GM12878 (cell line): ENCODE results near the gene RFC4. TPM values are rescaled to one million over a fixed set of nuclear protein-coding genes. Genes with fewer than 3 reads are reported as not detected.
A peak's percentile ranks its signal among the peaks of the same experiment; 100 is the strongest.

Experiments
- ATAC-seq: fragments of 200-7000 bp; cut with Tn5 transposase; 3 replicates; pipeline ENCODE4 v1.9.1; 2020; ENCODE audit warnings: mild to moderate bottlenecking, moderate library complexity
- BruUV-seq: library from RNA; stranded (reverse); fragments of 400-500 nt; replicated peaks from 2 replicates; lab custom pipeline; 2021; lab: Mats Ljungman, UMichigan
- CTCF ChIA-PET: fragments of 300-600 bp; sonication (Branson Sonifier 250); formaldehyde crosslinking; extraction: SDS; loops from one replicate; lab custom pipeline; 2021; ENCODE audit warnings: inconsistent platforms; lab: Yijun Ruan, JAX
- POLR2A ChIA-PET: fragments of 350-600 bp; formaldehyde crosslinking; extraction: SDS; loops from one replicate; lab custom pipeline; 2021; ENCODE audit warnings: inconsistent platforms; lab: Charles Lee
- RAD21 ChIA-PET: fragments of 300-600 bp; sonication (Branson Sonifier 250); formaldehyde crosslinking; loops from one replicate; lab custom pipeline; 2023; ENCODE audit warnings: antibody characterized with exemption; ENCODE audit not compliant: unreplicated experiment; lab: Charles Lee
- SMC1A ChIA-PET: fragments of 300-600 bp; sonication (Branson Sonifier 250); formaldehyde crosslinking; loops from one replicate; lab custom pipeline; 2023; ENCODE audit not compliant: unreplicated experiment, uncharacterized antibody; lab: Charles Lee
- DNase-seq: peaks from one replicate; pipeline ENCODE4 v3.0.0-alpha.2; 2011; ENCODE audit warnings: low read depth, low spot score
- FAIRE-seq: peaks from 3 replicates; lab custom pipeline; 2011; peaks lifted over from hg19 to GRCh38; lab: Jason Lieb, UNC
- H2AFZ ChIP-seq: 2 replicates; pipeline ENCODE4 v1.6.0; 2011; ENCODE audit warnings: low read depth, low read length, control low read depth; ENCODE audit not compliant: control insufficient read depth
- H3K27ac ChIP-seq: 2 replicates; pipeline ENCODE4 v1.5.1; 2011; ENCODE audit warnings: control low read depth; ENCODE audit not compliant: control insufficient read depth, insufficient read depth
- H3K27me3 ChIP-seq, 2 experiments: replicated peaks in 1 of 2; 2 replicates each; pipeline versions ENCODE4 v1.6.0 to v1.6.1; 2011; ENCODE audit warnings: low read length in 1 of 2; ENCODE audit not compliant: control insufficient read depth in 2 of 2, insufficient read depth in 2 of 2
- H3K36me3 ChIP-seq, 2 experiments: 2 replicates each; pipeline ENCODE4 v1.5.1; 2011; ENCODE audit warnings: low read length in 1 of 2; ENCODE audit not compliant: control insufficient read depth in 2 of 2, insufficient read depth in 2 of 2
- H3K4me1 ChIP-seq: 2 replicates; pipeline ENCODE4 v1.6.1; 2011; ENCODE audit warnings: mild to moderate bottlenecking, low read length, moderate library complexity, mixed read lengths; ENCODE audit not compliant: control insufficient read depth, insufficient read depth
- H3K4me2 ChIP-seq: 2 replicates; pipeline ENCODE4 v1.6.0; 2011; ENCODE audit warnings: control low read depth; ENCODE audit not compliant: control insufficient read depth, insufficient read depth
- H3K4me3 ChIP-seq: fragments of 200-600 bp; sonication (generic); 2 replicates; pipeline ENCODE4 v1.5.1; 2016
- H3K79me2 ChIP-seq: 2 replicates; pipeline ENCODE4 v1.6.0; 2011; ENCODE audit warnings: low read length; ENCODE audit not compliant: control insufficient read depth, insufficient read depth
- H3K9ac ChIP-seq: 2 replicates; pipeline ENCODE4 v1.8.0; 2011; ENCODE audit warnings: low read length, control low read depth, mixed read lengths; ENCODE audit not compliant: control insufficient read depth, insufficient read depth
- H3K9me3 ChIP-seq: replicated peaks from 3 replicates; pipeline ENCODE4 v1.5.1; 2011; ENCODE audit warnings: mild to moderate bottlenecking, low read length; ENCODE audit not compliant: control insufficient read depth, insufficient read depth
- H4K20me1 ChIP-seq: 2 replicates; pipeline ENCODE4 v1.6.0; 2011; ENCODE audit not compliant: control insufficient read depth, insufficient read depth
- BMI1 ChIP-seq: fragments of 450-650 bp; IDR thresholded peaks from 2 replicates; pipeline ENCODE4 v1.6.1; 2016; ENCODE audit warnings: mild to moderate bottlenecking, moderate library complexity, borderline replicate concordance
- HDAC6 ChIP-seq: fragments of 200-600 bp; sonication (generic); IDR thresholded peaks from one replicate; pipeline ENCODE4 v1.8.0; 2017; ENCODE audit warnings: antibody characterized with exemption; ENCODE audit not compliant: unreplicated experiment
- RB1 ChIP-seq: fragments of 450-650 bp; formaldehyde crosslinking; IDR thresholded peaks from 2 replicates; pipeline ENCODE4 v1.6.1; 2017; ENCODE audit warnings: mild to moderate bottlenecking, borderline replicate concordance
- RBBP5 ChIP-seq: fragments of 200-600 bp; sonication (generic); conservative IDR thresholded peaks from 2 replicates; pipeline ENCODE4 v1.6.1; 2016
- USF2 ChIP-seq: IDR thresholded peaks from 2 replicates; pipeline ENCODE4 v1.6.1; 2011; ENCODE audit warnings: low read depth, low read length, improper control_type of control experiment, borderline replicate concordance
- ZNF207 ChIP-seq: fragments of 450-650 bp; IDR thresholded peaks from 2 replicates; pipeline ENCODE4 v1.6.1; 2014; ENCODE audit warnings: antibody characterized with exemption, mild to moderate bottlenecking, borderline replicate concordance
- WGBS: methylation state at CpG from one replicate; pipeline ENCODE4 v1.1.6; 2016; ENCODE audit warnings: low lambda C conversion rate; ENCODE audit not compliant: insufficient replicate concordance, insufficient coverage; ENCODE audit errors: missing lambda C conversion rate; 5-methylcytosine and 5-hydroxymethylcytosine counted together
- in situ Hi-C: fragments of 300-500 bp; cut with MboI; formaldehyde crosslinking; loops from 9 replicates; pipeline ENCODE4 v1.14.3; 2018; ENCODE audit warnings: mixed read lengths
- intact Hi-C: fragments of 100-400 bp; cut with micrococcal nuclease; formaldehyde crosslinking; loops from one replicate; pipeline ENCODE4 v1.14.2; 2022; ENCODE audit not compliant: unreplicated experiment
- polyA plus RNA-seq, 11 experiments: library from polyadenylated mRNA; depleted of rRNA in 4 of 11; unstranded in 6 of 11; stranded (reverse) in 5 of 11; fragments of >200 nt; fragmentation: Nextera tagmentation in 4 of 11; fragmentation: Illumina TruSeq in 1 of 11; extraction: Ambion mirVana in 4 of 11; extraction: Trizol in 1 of 11; gene quantifications; 1 replicate in 1 of 11; 2 replicates in 10 of 11; pipeline versions ENCODE4 v1.2.1 to v1.2.3, GENCODE V29; 2011 to 2016; ENCODE audit warnings: inconsistent platforms in 2 of 11, missing spikeins in 2 of 11, low read depth in 1 of 11
- total RNA-seq, 4 experiments: library from RNA; depleted of rRNA in 3 of 4; stranded (reverse); fragments of >200 nt in 3 of 4; fragmentation: Illumina TruSeq in 1 of 4; extraction: Trizol in 1 of 4; gene quantifications; 2 replicates each; pipeline versions ENCODE4 v1.2.1 to v1.2.3, GENCODE V29; 2013 to 2021
- TF ChIP-seq, protein P1 (sequence below): fragments of 450-650 bp; IDR thresholded peaks from 2 replicates; pipeline ENCODE4 v1.6.1; 2017; ENCODE audit warnings: mild to moderate bottlenecking
- TF ChIP-seq, protein P2 (sequence below): IDR thresholded peaks from 2 replicates; pipeline ENCODE4 v1.6.1; 2012; ENCODE audit warnings: improper control_type of control experiment, low read depth, low read length; ENCODE audit not compliant: insufficient replicate concordance

Gene RFC4
- total and polyA plus RNA-seq, 10 of the 15 experiments (the other 5 are each of a cell fraction or from before 2014, with no cell fraction given) = 49.1 to 144 (median 112) TPM

DNA sequence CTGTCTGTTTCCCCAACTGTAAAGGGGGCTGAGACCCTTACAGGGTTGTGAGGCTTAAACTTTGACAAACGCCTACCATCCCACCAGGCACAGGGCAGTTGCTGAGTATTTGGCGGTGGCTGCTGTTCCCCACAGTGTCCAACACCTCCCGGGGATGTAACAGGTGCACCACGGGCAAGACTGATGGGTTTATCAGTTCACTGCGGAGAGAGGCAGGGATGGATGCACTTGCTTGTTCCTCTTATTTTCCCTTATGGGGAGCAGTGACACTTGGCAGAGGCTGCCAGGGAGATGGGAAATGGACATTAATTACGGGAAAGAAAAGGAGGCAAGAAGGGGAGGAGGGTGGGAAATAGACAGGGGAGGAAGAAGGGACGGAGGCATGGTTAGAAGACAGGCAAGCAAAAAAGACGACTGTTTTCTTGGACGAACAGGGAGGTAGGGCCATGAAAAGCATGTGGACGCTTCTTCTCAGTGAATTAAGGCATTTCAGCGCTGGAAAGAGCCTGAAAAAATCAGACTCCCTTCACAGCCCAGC, 19.7 kb upstream of the RFC4 start:
- ATAC-seq (peak; percentile 12; the same call in 2 of the 3 replicates), FAIRE-seq (no peak), DNase-seq (no peak)
- ChIA-PET CTCF (interaction anchor here (0.5 to 9.3 kb wide), 2 partner anchors 211 to 216 kb away, joined by 3 to 183 read pairs; partner anchors contain the start of gene AHSG), SMC1A (no interaction called here), POLR2A (interaction anchor here (1.0 kb wide), 1 partner anchor 133 kb away, joined by 3 read pairs; no protein-coding TSS in a partner anchor), RAD21 (no interaction called here)
- no peaks in the 10 kb centered on the region for H3K36me3 ChIP-seq
- no peak overlapping the region for H3K27ac ChIP-seq
- no peak overlapping the region for H3K4me3 ChIP-seq
- BruUV-seq = no TSS peak
- no peaks in the 10 kb centered on the region for H3K9me3 ChIP-seq
- H3K4me2 ChIP-seq = no peak overlapping the region
- no peak overlapping the region for H3K9ac ChIP-seq
- no peaks in the 10 kb centered on the region for H3K79me2 ChIP-seq
- TF ChIP-seq, protein P1, sequence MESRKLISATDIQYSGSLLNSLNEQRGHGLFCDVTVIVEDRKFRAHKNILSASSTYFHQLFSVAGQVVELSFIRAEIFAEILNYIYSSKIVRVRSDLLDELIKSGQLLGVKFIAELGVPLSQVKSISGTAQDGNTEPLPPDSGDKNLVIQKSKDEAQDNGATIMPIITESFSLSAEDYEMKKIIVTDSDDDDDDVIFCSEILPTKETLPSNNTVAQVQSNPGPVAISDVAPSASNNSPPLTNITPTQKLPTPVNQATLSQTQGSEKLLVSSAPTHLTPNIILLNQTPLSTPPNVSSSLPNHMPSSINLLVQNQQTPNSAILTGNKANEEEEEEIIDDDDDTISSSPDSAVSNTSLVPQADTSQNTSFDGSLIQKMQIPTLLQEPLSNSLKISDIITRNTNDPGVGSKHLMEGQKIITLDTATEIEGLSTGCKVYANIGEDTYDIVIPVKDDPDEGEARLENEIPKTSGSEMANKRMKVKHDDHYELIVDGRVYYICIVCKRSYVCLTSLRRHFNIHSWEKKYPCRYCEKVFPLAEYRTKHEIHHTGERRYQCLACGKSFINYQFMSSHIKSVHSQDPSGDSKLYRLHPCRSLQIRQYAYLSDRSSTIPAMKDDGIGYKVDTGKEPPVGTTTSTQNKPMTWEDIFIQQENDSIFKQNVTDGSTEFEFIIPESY = no peak
- TF ChIP-seq, protein P2, sequence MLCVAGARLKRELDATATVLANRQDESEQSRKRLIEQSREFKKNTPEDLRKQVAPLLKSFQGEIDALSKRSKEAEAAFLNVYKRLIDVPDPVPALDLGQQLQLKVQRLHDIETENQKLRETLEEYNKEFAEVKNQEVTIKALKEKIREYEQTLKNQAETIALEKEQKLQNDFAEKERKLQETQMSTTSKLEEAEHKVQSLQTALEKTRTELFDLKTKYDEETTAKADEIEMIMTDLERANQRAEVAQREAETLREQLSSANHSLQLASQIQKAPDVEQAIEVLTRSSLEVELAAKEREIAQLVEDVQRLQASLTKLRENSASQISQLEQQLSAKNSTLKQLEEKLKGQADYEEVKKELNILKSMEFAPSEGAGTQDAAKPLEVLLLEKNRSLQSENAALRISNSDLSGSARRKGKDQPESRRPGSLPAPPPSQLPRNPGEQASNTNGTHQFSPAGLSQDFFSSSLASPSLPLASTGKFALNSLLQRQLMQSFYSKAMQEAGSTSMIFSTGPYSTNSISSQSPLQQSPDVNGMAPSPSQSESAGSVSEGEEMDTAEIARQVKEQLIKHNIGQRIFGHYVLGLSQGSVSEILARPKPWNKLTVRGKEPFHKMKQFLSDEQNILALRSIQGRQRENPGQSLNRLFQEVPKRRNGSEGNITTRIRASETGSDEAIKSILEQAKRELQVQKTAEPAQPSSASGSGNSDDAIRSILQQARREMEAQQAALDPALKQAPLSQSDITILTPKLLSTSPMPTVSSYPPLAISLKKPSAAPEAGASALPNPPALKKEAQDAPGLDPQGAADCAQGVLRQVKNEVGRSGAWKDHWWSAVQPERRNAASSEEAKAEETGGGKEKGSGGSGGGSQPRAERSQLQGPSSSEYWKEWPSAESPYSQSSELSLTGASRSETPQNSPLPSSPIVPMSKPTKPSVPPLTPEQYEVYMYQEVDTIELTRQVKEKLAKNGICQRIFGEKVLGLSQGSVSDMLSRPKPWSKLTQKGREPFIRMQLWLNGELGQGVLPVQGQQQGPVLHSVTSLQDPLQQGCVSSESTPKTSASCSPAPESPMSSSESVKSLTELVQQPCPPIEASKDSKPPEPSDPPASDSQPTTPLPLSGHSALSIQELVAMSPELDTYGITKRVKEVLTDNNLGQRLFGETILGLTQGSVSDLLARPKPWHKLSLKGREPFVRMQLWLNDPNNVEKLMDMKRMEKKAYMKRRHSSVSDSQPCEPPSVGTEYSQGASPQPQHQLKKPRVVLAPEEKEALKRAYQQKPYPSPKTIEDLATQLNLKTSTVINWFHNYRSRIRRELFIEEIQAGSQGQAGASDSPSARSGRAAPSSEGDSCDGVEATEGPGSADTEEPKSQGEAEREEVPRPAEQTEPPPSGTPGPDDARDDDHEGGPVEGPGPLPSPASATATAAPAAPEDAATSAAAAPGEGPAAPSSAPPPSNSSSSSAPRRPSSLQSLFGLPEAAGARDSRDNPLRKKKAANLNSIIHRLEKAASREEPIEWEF = no peak
- TF ChIP-seq RB1 (no peak), HDAC6 (no peak), USF2 (no peak), BMI1 (no peak), ZNF207 (no peak), RBBP5 (no peak)
- 40% methylated on average over 11 of the region's 11 CpGs for WGBS
- peaks cover 14 to 22% of the 10 kb centered on the region in 2 experiments for H3K27me3 ChIP-seq
- intact Hi-C loops = no loop called here
- 0 out of 2 replicates have a peak, but pooled peaks cover 4% of the 10 kb centered on the region for H4K20me1 ChIP-seq
- no peaks in the 10 kb centered on the region for H3K4me1 ChIP-seq
- no peak overlapping the region for H2AFZ ChIP-seq
- in situ Hi-C loops = no loop called here
